HG02884 (cell line): Measurements from ENCODE around the gene EIF2B5.
"Not testable (repeated sequence)": the region's sequence is repeated elsewhere in the genome, so short reads cannot be mapped to it uniquely, and the experiment has no call there.

Source experiments
- ATAC-seq: cut with Tn5 transposase; IDR thresholded peaks from one replicate; pipeline ENCODE4 v1.9.1; 2021; ENCODE audit warnings: mild to moderate bottlenecking, moderate library complexity; ENCODE audit not compliant: unreplicated experiment

EIF2B5 gene

DNA sequence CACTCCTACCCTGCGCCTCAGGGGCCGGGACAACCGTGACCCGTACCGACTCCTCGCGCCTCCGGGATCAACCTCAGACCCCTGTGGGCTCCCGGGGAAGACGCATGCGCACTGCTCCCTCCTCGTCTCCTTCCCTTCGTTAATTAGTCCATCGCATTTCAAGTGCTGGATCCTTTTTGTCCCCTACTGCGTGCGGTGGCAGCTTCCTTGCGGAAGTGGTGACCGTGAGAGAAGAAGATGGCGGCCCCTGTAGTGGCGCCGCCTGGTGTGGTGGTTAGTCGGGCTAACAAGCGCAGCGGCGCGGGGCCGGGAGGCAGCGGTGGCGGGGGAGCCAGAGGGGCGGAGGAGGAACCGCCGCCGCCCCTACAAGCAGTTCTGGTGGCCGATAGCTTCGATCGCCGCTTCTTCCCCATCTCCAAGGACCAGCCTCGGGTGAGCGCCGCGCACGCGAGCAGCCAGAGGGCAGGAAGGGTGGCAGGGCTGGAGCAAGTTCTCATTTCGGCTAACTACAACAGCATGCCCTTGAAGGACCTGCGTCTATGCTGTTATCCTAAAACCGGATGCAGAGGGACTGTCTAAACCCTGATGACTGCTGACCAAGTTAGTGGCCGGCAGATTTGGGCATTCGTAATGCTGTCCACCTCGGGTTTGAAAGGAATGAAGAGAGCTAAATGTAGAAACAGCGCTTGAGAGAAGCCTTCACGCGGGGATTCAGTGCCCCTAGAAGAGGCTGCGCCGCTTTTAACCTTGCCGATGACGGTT is at the start of gene EIF2B5:
Gene EIF2B5 (plus strand): TSS at position 210 of the 762 bp plus-strand sequence. CDS start 28 bp downstream, at position 238.
- peak; percentile 87 for ATAC-seq

DNA sequence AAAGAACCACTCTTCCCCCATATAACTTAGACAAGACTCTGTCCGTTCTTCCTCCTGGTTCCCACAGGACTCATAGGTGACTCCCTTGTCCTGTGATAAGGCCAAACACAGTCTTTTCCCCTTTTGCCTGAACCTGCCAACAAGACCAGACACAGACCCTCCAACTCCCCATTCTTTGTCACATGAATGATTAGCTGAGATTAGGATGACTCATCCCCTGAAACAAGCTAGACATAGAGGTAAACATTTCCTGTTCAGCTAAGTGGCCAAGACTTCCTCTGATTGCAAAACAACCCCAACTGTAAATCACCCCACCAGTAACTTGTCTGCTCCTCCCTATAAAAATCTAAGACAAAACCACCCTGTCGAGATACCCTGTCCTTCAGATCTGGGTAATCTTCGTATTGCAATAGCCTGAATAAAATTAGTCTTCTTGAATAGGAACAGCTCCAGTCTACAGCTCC is 49.7 kb upstream of the EIF2B5 start:
- ATAC-seq = no peak

DNA sequence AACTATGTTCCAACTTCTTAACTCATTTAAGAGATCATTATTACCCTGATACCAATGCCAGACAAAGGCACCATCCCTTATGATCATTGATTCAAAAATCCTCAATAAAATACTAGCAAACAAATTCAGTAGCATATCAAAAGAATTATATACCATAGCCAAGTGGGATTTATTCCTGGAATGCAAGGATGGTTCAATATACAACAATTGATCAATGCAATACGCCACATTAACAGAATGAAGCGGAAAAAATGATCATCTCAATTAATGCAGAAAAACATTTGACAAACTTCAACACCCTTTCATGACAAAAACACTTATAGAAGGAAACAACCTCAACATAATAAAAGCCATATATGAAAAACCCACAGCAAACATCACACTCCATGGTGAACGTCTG is 43.0 kb upstream of the EIF2B5 start:
- ATAC-seq = no peak

DNA sequence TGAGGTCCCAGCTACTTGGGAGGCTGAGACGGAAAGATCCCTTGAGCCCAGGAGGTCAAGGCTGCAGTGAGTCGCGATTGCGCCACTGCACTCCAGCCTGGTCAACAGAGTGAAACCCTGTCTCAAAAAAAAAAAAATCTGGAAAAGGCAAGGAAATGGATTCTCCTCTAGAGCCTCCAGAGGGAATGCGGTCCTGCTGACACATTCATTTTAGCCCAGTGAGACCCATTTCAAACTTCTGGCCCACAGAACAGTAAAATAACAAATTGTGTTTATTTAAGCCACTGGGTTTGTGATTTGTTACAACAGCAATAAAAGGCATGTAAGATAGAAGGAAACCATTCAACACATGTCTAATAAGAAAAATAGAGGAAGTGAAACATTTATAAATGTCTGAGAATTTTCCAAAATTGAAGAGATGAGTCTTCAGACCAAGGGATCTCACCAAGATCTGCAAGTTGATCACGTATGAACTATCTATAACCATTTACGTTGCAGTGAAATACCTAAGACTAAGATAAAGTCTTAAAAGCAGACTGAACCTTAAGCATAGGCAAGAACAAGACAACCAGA is 38.3 kb upstream of the EIF2B5 start, which contains the start of gene HTR3E:
Gene HTR3E (plus strand): TSS at position 254 of the 573 bp plus-strand sequence. CDS start 466 bp downstream, outside the sequence.
- ATAC-seq = no peak

DNA sequence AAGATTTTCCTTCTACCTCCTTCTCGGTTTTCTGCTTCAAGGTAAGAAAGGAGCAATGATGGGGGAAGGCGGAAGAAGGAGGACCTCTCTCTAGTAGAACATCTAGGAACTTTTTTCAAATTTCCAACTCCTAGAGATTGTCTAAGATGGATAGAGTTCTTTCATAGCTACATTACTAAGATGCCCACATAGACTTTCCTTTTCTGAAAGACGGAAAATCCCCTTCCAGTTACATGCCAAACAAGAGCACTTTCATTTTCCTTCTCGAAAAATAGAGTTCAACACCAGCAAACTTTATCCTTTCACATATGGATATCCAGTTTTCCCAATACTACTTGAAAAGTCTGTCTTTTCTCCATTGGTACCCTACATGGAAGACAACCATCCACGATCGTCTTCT is 37.6 kb upstream of the EIF2B5 start:
- no peak for ATAC-seq

DNA sequence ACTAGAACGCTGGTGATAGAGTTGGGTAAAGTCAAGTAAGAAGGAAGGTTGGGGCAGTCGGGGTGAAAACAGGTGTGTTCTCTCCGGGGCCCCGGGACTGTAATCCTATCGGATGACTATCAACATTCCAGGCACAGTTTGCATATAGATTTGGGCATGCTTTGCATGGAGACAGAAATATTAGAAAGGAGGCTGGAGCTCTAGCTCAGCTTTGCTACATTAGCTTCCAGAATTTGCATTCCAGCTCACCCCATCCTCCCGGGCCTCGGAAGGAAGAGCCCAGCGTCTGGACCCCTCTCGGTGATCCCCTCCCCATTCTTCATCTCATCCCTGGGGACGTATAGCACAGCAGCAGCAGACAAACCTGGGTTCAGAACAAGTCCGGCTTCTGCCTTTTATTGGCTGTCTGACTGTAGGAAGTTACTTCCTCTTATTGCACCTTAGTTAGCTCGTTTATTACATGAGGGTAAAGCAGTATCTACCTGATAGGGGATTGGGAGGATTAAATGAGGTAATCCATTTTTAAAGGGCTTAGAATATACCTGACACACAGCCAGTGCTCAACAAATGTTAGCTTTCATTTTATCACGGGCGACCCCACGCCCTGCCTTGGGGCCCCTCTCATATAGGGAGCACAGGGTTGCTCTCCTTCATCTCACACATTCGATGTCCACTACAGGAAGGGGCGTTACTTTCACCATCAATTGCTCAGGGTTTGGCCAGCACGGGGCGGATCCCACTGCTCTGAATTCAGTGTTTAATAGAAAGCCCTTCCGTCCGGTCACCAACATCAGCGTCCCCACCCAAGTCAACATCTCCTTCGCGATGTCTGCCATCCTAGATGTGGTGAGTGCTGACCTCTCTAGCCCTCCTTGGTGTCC is 35.1 kb upstream of the EIF2B5 start:
- no peak for ATAC-seq

DNA sequence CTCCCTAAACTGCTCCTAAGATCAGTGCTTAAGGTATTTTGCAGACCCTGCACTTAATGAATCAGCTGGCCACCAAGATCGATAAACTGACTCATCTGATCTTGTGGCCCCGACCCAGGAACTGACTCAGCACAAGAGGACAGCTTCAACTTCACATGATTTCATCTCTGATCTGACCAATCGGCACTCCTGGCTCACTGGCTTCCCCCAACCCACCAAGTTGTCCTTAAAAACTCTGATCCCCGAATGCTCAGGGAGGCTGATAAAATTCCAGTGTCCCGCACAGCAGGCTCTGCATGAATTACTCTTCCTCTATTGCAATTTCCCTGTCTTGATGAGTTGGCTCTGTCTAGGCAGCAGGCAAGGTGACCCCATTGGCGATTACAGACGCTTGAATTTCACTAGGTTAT is 24.8 kb upstream of the EIF2B5 start:
- no peak for ATAC-seq

DNA sequence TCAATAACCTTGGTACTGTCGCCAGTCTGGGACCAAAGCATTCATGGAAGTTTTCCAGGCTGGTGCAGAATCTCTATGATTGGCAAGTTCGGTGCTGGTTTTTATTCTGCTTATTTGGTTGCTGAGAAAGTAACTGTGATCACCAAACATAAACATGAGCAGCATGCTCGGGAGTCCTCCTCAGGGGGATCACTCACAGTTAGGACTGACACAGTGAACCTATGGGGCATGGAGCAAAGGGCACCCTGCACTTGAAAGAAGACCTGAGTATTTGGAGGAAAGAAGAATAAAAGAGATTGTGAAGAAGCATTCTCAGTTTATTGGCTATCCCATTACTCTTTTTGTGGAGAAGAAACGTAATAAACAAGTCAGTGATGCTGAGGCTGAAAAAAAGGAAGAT is 19.1 kb upstream of the EIF2B5 start:
- no peak for ATAC-seq

DNA sequence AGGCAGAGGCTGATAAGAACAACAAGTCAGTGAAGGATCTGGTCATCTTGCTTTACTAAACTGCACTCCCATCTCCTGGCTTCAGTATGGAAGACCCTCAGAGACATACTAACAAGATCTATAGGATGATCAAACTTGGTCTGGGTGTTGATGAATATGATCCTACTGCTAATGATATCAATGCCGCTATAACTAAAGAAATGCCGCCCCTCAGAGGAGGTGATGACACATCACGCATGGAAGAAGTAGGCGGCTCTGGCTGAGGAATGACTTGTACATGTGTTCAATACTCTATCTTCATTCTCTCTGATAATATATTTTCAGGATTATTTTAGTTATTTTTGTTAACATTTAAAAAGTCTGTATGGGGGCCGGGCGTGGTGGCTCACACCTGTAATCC is 17.5 kb upstream of the EIF2B5 start:
- ATAC-seq = no peak

DNA sequence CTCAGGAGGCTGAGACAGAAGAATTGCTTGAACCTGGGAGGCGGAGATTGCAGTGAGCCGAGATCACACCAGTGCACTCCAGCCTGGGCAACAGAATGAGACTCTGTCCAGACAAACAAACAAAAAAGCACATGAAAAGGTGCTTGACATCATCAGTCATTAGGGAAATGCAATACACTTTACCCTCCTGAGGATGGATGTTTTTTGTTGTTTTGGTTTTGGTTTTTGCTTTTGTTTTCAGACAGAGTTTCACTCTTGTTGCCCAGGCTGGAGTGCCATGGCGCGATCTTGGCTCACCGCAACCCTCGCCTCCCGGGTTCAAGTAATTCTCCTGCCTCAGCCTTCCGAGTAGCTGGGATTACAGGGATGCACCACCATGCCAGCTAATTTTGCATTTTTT is 14.1 kb upstream of the EIF2B5 start:
- ATAC-seq = not testable (repeated sequence)

DNA sequence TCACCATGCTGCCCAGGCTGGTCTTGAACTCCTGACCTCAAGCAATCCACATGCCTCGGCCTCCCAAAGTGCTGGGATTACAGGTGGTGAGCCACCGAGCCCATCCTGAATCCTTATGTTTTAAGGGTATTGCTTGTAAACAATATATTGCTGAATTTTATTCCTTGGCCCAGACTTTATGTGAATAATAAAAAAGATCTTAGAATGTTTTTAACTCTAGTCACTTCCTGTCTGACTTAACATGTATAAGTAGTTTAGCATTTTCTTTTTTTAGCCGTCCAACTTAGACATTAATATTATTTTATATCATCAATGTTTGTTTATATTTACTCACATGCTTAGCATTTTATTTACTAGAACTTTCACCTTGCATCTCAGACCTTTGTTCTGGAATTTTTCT is 9.2 kb upstream of the EIF2B5 start:
- ATAC-seq = no peak

DNA sequence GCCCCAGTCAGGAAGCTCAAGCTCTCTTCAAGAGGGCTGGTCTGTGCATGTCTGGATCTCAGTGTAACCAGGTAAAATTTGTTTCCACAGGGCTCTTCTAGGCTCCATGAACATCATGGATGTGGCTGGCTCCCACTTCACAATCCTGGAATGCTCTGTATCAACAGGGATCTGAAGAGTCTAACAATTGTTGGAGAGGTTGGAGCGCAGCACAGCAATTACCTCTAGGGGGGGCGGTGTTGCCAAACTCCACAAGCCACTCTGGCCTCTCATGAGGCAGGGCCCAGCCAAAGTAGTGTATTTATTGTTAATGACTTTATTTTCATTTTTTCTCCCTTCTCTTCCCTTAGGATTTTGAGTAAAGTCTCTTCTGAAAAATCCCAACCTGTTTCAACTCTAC is 6.1 kb upstream of the EIF2B5 start:
- no peak for ATAC-seq

DNA sequence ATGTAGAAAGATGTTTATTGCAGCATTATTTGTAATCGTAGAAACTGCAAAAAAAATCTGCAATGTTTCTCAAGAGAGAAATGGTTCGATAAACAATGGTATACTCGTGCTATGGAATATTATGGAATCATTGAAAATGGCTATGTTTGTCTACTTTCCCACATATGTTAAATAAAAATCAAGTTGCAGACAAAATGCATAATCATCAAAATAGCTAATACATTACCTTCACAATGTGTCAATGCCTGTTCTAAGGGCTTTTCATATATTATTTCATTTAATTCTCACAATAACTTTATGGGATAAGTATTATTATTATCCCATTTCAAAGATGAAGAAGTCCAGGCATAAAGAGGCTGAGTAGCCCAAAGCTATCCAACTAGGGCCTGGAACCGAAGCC is 2.2 kb upstream of the EIF2B5 start:
- no peak for ATAC-seq

DNA sequence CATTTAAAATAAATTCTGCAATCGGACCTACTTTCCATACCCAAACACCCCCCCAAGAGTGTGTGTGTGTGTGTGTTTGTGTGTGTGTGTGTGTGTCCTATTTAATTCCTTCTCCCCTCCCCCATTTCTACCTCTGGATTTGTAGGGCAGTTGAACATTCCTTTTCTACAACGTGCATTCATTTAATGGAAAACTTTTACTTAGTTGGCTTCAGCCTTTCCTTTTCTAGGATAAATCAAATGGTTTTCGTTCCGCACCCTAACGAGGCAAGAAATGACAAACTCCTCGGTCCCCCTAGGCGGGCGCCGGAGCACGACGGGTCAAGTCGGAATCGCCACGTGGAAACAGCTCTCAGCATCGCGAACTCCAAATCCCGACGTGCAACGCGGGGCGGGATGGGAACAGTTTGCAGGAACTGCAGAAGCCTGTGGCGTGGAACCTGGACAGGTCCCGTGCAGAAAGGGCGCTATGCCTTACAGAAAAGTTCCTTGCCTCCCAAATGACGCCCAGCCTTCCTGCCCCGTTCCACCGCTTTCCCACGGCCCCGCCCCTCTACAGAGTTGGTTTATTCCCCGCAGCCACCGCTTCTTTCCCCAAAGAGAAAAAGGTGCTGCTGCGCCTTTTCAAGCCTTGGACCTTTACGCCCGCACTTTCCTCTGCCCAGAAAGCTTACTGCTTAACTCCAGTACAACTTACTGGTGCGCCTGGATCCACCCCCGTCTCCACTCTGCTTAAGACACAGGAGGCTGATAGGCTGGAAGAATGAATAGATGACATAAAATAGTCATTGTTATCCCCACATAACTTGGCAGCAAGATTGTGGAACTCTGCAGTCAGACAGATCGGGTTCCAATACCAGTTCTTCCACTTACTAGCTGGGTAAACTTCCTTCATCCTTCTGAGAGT is 1.1 kb upstream of the EIF2B5 start:
- ATAC-seq = peak; percentile 48

DNA sequence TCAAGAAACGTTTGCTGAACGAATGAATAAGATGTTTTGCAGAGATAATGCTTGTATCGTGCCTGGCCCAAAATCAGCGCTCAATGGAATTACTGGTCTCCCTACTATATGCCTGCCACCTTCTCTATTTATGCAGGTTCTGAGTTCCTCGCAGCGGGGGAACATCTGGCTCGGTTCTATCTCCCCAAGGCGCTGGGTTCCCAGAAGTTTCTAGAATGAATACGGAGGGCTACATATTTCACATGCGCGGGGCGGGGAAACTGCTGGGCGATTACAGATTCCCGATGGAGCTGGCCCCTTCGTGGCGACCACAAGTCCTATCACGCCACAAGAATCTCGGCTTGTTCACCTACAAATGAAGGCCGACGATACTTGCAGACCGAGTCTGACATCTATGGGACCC is 411 bp upstream of the EIF2B5 start:
- ATAC-seq = peak; percentile 3

DNA sequence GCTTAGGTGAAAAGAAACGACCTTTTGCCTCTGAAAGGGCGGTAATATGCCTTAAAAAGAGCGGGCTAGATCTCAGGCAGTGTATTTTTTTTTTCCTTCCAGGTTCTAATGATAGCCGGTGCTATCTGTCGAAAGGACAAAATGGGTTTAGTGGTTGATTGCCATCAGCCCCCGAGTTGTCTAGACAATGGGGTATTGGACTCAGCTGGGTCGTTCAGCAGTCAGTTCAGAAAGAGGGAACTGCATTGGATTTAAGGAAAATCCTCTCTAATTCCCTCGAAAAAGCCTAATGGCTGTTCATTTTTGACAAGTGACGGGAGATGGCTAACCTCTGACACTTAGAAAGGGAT is 728 bp downstream of the EIF2B5 start:
- no peak for ATAC-seq

DNA sequence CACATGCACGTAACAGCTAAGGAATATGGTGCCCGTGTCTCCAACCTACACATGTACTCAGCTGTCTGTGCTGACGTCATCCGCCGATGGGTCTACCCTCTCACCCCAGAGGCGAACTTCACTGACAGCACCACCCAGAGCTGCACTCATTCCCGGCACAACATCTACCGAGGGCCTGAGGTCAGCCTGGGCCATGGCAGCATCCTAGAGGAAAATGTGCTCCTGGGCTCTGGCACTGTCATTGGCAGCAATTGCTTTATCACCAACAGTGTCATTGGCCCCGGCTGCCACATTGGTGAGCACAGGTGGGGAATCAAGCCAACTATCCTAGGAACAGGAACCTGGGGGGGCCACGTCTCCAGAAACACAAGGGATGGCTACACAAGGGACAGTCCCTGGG is 5.3 kb downstream of the EIF2B5 start:
- ATAC-seq = no peak

DNA sequence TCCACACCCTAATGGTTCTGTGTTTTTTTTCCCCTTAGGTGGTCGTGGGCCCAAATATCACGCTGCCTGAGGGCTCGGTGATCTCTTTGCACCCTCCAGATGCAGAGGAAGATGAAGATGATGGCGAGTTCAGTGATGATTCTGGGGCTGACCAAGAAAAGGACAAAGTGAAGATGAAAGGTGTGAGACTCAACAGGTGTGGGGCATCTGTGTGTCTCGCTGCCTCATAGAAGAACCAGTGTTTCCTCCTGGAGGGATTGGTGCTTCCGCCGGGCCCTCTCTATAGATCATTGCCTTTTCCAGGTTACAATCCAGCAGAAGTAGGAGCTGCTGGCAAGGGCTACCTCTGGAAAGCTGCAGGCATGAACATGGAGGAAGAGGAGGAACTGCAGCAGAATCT is 7.0 kb downstream of the EIF2B5 start:
- ATAC-seq = no peak

DNA sequence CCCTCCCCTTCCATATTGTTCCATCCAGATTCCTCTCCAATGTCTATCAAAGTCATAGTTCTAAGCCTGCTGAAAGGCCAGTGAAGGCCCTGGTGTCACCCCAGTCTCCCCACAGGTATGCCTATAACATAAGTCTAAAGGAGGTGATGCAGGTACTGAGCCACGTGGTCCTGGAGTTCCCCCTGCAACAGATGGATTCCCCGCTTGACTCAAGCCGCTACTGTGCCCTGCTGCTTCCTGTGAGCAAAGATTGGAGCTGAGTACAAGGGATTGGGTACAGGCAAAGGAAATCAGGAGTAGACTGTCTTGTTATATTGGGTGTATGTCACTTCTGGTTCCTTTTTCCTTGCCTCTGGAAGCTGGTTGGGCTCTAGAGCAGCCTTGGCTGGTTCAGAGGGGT is 8.2 kb downstream of the EIF2B5 start:
- no peak for ATAC-seq

DNA sequence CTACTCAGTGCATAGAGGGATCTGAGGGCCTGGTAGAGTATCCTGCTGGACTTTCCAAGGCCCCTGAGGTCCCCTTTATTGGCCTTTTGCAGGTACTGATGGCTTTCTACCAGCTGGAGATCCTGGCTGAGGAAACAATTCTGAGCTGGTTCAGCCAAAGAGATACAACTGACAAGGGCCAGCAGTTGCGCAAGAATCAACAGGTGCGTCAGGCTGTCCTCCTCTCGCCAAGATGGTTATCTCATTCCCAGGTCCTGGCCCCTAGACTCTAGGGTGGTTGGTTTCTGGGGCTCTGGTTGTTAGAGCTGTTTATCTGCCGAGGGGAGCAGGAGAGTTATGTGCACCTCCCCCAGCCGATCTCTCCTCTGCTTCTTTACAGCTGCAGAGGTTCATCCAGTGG is 9.3 kb downstream of the EIF2B5 start:
- no peak for ATAC-seq

DNA sequence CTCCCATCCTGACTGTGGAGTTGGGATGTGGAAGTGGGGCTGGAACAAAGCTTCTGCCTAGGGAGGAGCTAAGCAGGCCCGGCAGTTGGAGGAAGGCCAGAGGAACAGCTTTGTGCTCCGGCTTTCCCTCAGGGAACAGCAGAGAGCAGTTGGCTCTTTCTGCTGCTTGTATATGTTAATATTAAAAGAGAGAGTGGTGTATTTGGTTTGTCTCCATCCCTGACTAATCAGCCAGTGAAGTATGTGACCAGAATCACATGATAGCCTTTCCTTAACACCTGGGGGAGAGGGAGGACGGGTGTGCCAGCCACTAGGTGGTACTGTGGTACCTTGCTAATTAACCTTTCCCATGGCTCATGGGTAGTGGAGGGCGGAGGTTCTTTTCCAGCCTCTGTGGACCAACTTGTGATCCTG is 10.0 kb downstream of the EIF2B5 start:
- ATAC-seq = no peak
